HG03460 (cell line): ENCODE results near the gene ARHGAP25.
A peak's percentile ranks its signal among the peaks of the same experiment; 100 is the strongest.

ENCODE experiments used
- ATAC-seq: cut with Tn5 transposase; IDR thresholded peaks from one replicate; pipeline ENCODE4 v1.9.1; 2021; ENCODE audit not compliant: unreplicated experiment

The ARHGAP25 gene

GRCh38 chr2:68828887-68829708 lies 94.5 kb downstream of the ARHGAP25 start:
- no peak for ATAC-seq

DNA sequence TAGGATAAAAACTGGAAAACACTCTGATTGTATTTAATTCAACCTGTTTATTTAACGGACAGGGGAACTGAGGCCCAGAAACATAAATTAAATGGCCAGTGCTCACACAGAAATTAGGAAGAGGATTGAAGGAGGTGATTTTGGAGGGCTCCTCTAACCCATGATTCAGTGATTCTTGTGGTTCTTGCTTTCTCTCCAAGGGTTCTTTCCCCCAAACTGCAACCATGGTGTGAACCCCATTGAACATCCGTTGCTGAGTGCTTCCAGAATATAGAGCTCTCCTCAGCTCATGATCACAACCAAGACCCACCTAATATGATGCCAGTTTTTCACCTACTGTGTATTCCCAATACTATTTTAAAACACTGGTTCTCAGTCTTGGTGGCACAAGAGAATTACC lies 95.1 kb downstream of the ARHGAP25 start:
- ATAC-seq, result no peak

- no peak for ATAC-seq
Observed at GRCh38 chr2:68831686-68832232, 97.1 kb downstream of the ARHGAP25 start.

GRCh38 chr2:68832233-68832869 lies 97.7 kb downstream of the ARHGAP25 start:
- peak; percentile 64 for ATAC-seq

GRCh38 chr2:68833162-68833561 lies 98.6 kb downstream of the ARHGAP25 start:
- no peak for ATAC-seq

GRCh38 chr2:68834737-68835376 lies 100.2 kb downstream of the ARHGAP25 start:
- no peak for ATAC-seq

DNA sequence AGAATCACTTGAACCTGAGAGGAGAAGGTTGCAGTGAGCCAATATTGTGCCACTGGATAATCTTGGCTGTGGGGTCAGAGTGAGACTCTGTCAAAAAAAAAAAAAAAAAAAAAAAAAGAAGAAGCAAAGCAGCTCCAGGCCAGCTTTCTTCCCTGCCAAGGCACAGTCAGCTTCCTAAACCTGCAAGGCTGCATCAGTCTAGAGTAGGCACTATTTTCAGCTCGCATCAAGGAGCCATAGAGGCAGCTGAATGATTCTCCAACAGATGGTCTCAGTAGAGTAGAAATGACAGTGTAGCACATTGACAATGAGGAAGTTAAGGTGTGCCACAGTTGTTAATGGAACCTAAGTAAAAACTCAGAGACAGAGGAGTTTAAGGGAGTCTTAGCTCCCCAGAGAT lies 101.0 kb downstream of the ARHGAP25 start:
- no peak for ATAC-seq

- no peak for ATAC-seq
Observed at GRCh38 chr2:68837164-68837860, 102.7 kb downstream of the ARHGAP25 start.

DNA sequence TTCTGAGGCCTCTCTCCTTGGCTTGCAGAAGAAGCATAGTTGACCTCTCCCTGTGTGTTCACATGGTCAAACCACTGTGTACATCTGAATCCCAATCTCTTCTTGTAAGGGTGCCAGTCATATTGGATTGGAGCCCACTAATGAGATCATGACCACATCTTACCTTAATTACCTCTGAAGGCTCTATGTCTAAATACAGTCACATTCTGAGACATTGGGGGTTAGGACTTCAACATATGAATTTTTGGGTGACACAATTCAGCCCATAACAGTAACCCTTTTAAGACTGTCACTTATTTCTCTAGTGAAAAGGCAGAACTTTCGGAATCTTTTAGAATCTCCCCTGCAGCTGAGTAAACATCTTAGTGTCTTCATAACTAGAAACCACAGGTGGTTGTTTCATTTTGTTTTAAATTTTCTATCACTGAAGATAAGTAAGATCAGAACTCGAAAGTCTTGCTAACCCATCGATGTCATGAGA lies 103.3 kb downstream of the ARHGAP25 start:
- ATAC-seq, result no peak

DNA sequence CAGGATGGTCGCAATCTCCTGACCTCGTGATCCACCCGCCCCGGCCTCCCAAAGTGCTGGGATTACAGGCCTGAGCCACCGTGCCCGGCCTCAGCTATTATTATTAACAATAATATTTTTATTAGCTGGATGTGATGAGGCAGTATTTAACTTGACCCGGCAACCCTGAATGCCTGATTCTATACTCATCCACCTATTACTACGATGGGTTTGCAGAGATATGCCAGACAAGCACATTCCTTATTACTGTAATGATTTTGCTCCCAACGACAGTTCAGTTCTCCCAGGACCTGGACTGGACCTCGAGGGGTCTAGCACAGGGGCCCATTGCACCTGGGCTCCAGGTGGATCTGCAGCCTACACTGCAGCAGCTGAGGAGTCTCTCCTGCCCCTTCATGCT lies 104.0 kb downstream of the ARHGAP25 start:
- no peak for ATAC-seq

DNA sequence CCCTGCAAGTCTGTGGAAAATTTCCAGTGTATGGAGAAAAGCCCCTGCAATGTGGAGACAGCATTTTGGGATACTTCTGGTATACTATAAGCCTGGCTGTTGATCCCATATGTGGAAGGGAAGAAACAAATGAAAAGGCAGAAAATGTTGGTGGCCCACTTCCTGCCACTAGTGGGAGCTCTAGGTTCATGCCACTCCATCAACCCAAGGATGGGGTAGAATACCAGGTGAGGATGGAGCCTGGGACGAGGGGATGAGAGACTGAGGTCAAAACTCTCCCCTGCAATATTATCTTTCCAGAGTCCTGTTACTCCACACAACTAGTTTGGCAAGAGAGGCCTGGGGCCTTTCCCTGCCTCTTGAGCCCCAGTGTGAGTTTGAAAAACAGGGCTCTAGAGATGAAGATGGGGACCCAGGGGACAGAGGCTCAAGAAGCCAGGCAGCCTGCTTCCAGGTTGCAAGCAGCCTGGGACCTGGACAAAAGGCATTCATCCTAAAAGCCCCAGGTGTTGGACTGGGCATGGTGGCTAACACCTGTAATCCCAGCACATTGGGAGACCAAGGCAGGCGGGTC lies 104.7 kb downstream of the ARHGAP25 start:
- ATAC-seq, result no peak

GRCh38 chr2:68845043-68845442 lies 110.4 kb downstream of the ARHGAP25 start:
- ATAC-seq, result no peak

DNA sequence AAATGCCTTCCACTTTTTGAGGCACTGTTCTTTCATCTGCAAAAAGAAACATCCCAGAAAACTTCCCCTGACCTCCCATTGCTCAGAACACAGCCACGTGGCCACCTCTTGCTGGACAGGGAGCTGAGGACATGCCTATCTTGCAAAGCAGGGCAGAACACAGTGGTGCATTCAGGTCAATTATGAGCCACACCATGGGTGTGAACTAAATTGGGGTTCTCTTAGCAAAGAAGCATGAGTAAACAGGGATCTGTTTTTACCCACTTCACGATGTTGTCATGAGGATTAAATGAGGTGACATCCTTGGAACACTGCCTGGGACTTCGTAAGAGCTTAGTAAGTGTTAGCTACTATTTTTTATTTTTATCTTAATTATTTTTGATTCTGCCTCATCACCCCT lies 111.5 kb downstream of the ARHGAP25 start:
- ATAC-seq, result no peak

- no peak for ATAC-seq
Observed at GRCh38 chr2:68847751-68848150, 113.1 kb downstream of the ARHGAP25 start.

DNA sequence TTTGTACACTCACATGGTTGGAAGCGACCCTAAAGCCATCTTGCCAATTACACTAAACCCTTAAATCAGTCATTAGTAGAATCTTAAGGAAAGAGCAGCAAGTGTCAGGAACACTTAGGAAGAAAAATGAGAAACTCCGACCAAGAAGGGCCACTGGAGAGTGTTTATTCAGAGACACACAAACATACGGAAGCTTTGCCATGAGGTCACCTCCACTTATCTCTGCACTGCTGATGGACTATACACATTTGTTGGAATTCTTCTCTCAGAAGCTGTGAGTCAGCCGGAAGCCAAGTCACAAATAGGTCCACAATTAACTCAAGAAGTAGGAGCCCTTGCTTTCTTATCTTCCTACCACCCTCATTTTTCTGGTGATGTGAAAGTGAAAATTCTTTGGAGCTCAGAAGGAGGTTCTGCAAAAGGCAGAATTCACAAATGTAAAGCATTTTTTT lies 115.0 kb downstream of the ARHGAP25 start:
- ATAC-seq, result no peak

- no peak for ATAC-seq
Observed at GRCh38 chr2:68850524-68850923, 115.9 kb downstream of the ARHGAP25 start.

DNA sequence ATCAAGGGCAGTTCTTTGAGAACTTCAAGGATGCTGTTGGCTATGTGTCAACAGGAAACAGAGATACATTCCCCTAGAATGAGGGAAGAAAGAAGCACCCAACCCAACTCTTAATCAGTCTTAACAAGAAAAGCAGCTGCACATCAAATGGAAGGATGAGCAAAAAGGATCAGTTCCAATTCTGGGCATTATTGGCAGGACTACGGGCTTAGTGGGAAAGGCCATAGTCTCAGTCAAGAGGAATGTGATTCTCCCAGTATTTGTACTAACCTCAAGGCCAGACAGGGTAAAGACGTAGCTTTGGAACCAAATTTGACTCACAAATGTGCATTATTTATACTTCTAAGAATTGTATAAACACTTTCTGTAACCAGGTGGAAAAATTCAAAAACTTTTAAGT lies 118.4 kb downstream of the ARHGAP25 start:
- ATAC-seq, result no peak

DNA sequence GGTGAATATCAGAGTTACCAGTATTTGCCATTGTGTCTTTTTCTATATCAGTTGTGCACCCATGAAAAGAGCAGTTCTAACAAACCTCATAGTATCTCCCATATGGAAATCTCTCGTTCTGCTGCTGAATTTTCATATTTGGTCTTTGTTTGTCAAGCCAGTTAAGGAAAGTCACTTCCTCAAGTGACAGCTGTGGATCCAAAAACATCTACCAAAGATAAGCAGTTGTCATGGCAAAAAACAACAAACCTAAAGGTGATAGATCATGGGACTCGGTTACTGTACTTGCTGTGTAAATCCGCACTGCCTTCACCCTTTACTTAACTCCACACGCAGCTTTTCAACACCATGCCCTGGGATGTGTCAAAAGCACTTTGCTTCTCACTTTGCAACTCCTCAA lies 119.3 kb downstream of the ARHGAP25 start:
- ATAC-seq, result no peak

GRCh38 chr2:68854476-68854875 lies 119.9 kb downstream of the ARHGAP25 start:
- no peak for ATAC-seq

GRCh38 chr2:68855550-68855949 lies 120.9 kb downstream of the ARHGAP25 start:
- no peak for ATAC-seq
